ENCODE data around the gene GPR26.

GPR26 gene

GRCh38 chr10:123635131-123635530 is 31.0 kb upstream of the GPR26 start:
- Histone ChIP-seq H3K4me3 (ENCODE audit: low read length) (no peak overlapping the region), H3K27ac (ENCODE audit: low read length) (no peak overlapping the region), H3K9me3 (ENCODE audit: insufficient read depth, low read depth, low read length) (no peaks in the 10 kb centered on the region), H3K27me3 (ENCODE audit: insufficient read depth, low read length) (no peaks in the 10 kb centered on the region; the same call in 1 of the 2 replicates), H3K36me3 (ENCODE audit: insufficient read depth, low read depth, low read length) (no peaks in the 10 kb centered on the region), H3K9ac (ENCODE audit: low read depth, low read length) (no peak overlapping the region), H3K4me1 (ENCODE audit: insufficient read depth, low read length) (peaks cover 12% of the 10 kb centered on the region)

- Histone ChIP-seq H3K27me3 (ENCODE audit: insufficient read depth, low read length) (no peaks in the 10 kb centered on the region; the same call in 1 of the 2 replicates), H3K9me3 (ENCODE audit: insufficient read depth, low read depth, low read length) (no peaks in the 10 kb centered on the region), H3K4me1 (ENCODE audit: insufficient read depth, low read length) (peaks cover 18% of the 10 kb centered on the region), H3K9ac (ENCODE audit: low read depth, low read length) (no peak overlapping the region), H3K4me3 (ENCODE audit: low read length) (no peak overlapping the region), H3K27ac (ENCODE audit: low read length) (no peak overlapping the region), H3K36me3 (ENCODE audit: insufficient read depth, low read depth, low read length) (no peaks in the 10 kb centered on the region)
These were observed 30.4 kb upstream of the GPR26 start for GRCh38 chr10:123635745-123636144.

- Histone ChIP-seq H3K27ac (ENCODE audit: low read length) (no peak overlapping the region), H3K4me3 (ENCODE audit: low read length) (no peak overlapping the region), H3K9me3 (ENCODE audit: insufficient read depth, low read depth, low read length) (no peaks in the 10 kb centered on the region), H3K9ac (ENCODE audit: low read depth, low read length) (no peak overlapping the region), H3K4me1 (ENCODE audit: insufficient read depth, low read length) (peaks cover 19% of the 10 kb centered on the region), H3K36me3 (ENCODE audit: insufficient read depth, low read depth, low read length) (no peaks in the 10 kb centered on the region), H3K27me3 (ENCODE audit: insufficient read depth, low read length) (no peaks in the 10 kb centered on the region; the same call in 1 of the 2 replicates)
These were observed 29.4 kb upstream of the GPR26 start for GRCh38 chr10:123636598-123637325.

GRCh38 chr10:123637326-123637880 is 28.8 kb upstream of the GPR26 start:
- H3K9me3 ChIP-seq (ENCODE audit: insufficient read depth, low read depth, low read length): no peaks in the 10 kb centered on the region

GRCh38 chr10:123639131-123639530 is 27.0 kb upstream of the GPR26 start:
- Histone ChIP-seq H3K36me3 (ENCODE audit: insufficient read depth, low read depth, low read length) (no peaks in the 10 kb centered on the region), H3K27ac (ENCODE audit: low read length) (no peak overlapping the region), H3K4me1 (ENCODE audit: insufficient read depth, low read length) (peaks cover 25% of the 10 kb centered on the region), H3K9ac (ENCODE audit: low read depth, low read length) (peak overlapping the region; percentile 19; the same call in 1 of the 2 replicates), H3K9me3 (ENCODE audit: insufficient read depth, low read depth, low read length) (no peaks in the 10 kb centered on the region), H3K27me3 (ENCODE audit: insufficient read depth, low read length) (no peaks in the 10 kb centered on the region; the same call in 1 of the 2 replicates), H3K4me3 (ENCODE audit: low read length) (no peak overlapping the region)

More at GRCh38 chr10:123637326-123637880, 28.8 kb upstream of the GPR26 start:
- no peaks in the 10 kb centered on the region; the same call in 1 of the 2 replicates for H3K27me3 ChIP-seq (ENCODE audit: insufficient read depth, low read length)
- H3K27ac ChIP-seq (ENCODE audit: low read length): no peak overlapping the region
- peaks cover 23% of the 10 kb centered on the region for H3K4me1 ChIP-seq (ENCODE audit: insufficient read depth, low read length)
- no peaks in the 10 kb centered on the region for H3K36me3 ChIP-seq (ENCODE audit: insufficient read depth, low read depth, low read length)
- H3K4me3 ChIP-seq (ENCODE audit: low read length): no peak overlapping the region
- no peak overlapping the region for H3K9ac ChIP-seq (ENCODE audit: low read depth, low read length)

GRCh38 chr10:123640016-123640535 is 26.1 kb upstream of the GPR26 start:
- Histone ChIP-seq H3K27me3 (ENCODE audit: insufficient read depth, low read length) (no peaks in the 10 kb centered on the region), H3K9me3 (ENCODE audit: insufficient read depth, low read depth, low read length) (no peaks in the 10 kb centered on the region), H3K36me3 (ENCODE audit: insufficient read depth, low read depth, low read length) (no peaks in the 10 kb centered on the region), H3K4me1 (ENCODE audit: insufficient read depth, low read length) (peaks cover 25% of the 10 kb centered on the region), H3K4me3 (ENCODE audit: low read length) (0 out of 2 replicates have a peak overlapping the region, but pooled peaks have one; percentile 19), H3K27ac (ENCODE audit: low read length) (peak overlapping the region; percentile 1), H3K9ac (ENCODE audit: low read depth, low read length) (peak overlapping the region; percentile 23; the same call in 1 of the 2 replicates)

GRCh38 chr10:123642293-123642692 is 23.9 kb upstream of the GPR26 start:
- Histone ChIP-seq H3K4me1 (ENCODE audit: insufficient read depth, low read length) (peaks cover 25% of the 10 kb centered on the region), H3K36me3 (ENCODE audit: insufficient read depth, low read depth, low read length) (no peaks in the 10 kb centered on the region), H3K9ac (ENCODE audit: low read depth, low read length) (no peak overlapping the region), H3K27ac (ENCODE audit: low read length) (no peak overlapping the region), H3K4me3 (ENCODE audit: low read length) (no peak overlapping the region), H3K9me3 (ENCODE audit: insufficient read depth, low read depth, low read length) (no peaks in the 10 kb centered on the region), H3K27me3 (ENCODE audit: insufficient read depth, low read length) (no peaks in the 10 kb centered on the region)

GRCh38 chr10:123642697-123643096 is 23.5 kb upstream of the GPR26 start:
- H3K9ac ChIP-seq (ENCODE audit: low read depth, low read length): no peak overlapping the region
- H3K4me1 ChIP-seq (ENCODE audit: insufficient read depth, low read length): peaks cover 25% of the 10 kb centered on the region
- no peaks in the 10 kb centered on the region for H3K36me3 ChIP-seq (ENCODE audit: insufficient read depth, low read depth, low read length)
- H3K27me3 ChIP-seq (ENCODE audit: insufficient read depth, low read length): no peaks in the 10 kb centered on the region
- no peak overlapping the region for H3K27ac ChIP-seq (ENCODE audit: low read length)
- no peak overlapping the region for H3K4me3 ChIP-seq (ENCODE audit: low read length)
- H3K9me3 ChIP-seq (ENCODE audit: insufficient read depth, low read depth, low read length): no peaks in the 10 kb centered on the region

GRCh38 chr10:123643315-123643714 is 22.8 kb upstream of the GPR26 start:
- Histone ChIP-seq H3K27ac (ENCODE audit: low read length) (no peak overlapping the region), H3K9ac (ENCODE audit: low read depth, low read length) (no peak overlapping the region), H3K36me3 (ENCODE audit: insufficient read depth, low read depth, low read length) (no peaks in the 10 kb centered on the region), H3K9me3 (ENCODE audit: insufficient read depth, low read depth, low read length) (no peaks in the 10 kb centered on the region), H3K27me3 (ENCODE audit: insufficient read depth, low read length) (no peaks in the 10 kb centered on the region), H3K4me1 (ENCODE audit: insufficient read depth, low read length) (peaks cover 25% of the 10 kb centered on the region), H3K4me3 (ENCODE audit: low read length) (no peak overlapping the region)

GRCh38 chr10:123645016-123645415 is 21.1 kb upstream of the GPR26 start:
- no peaks in the 10 kb centered on the region for H3K27me3 ChIP-seq (ENCODE audit: insufficient read depth, low read length)
- H3K36me3 ChIP-seq (ENCODE audit: insufficient read depth, low read depth, low read length): no peaks in the 10 kb centered on the region
- H3K4me3 ChIP-seq (ENCODE audit: low read length): no peak overlapping the region
- no peaks in the 10 kb centered on the region for H3K9me3 ChIP-seq (ENCODE audit: insufficient read depth, low read depth, low read length)
- no peak overlapping the region for H3K27ac ChIP-seq (ENCODE audit: low read length)
- H3K9ac ChIP-seq (ENCODE audit: low read depth, low read length): no peak overlapping the region
- H3K4me1 ChIP-seq (ENCODE audit: insufficient read depth, low read length): peaks cover 12% of the 10 kb centered on the region

- no peaks in the 10 kb centered on the region; the same call in 1 of the 2 replicates for H3K27me3 ChIP-seq (ENCODE audit: insufficient read depth, low read length)
- no peak overlapping the region for H3K27ac ChIP-seq (ENCODE audit: low read length)
- no peaks in the 10 kb centered on the region for H3K9me3 ChIP-seq (ENCODE audit: insufficient read depth, low read depth, low read length)
- H3K36me3 ChIP-seq (ENCODE audit: insufficient read depth, low read depth, low read length): no peaks in the 10 kb centered on the region
- H3K4me1 ChIP-seq (ENCODE audit: insufficient read depth, low read length): peaks cover 8% of the 10 kb centered on the region
- no peak overlapping the region for H3K9ac ChIP-seq (ENCODE audit: low read depth, low read length)
- H3K4me3 ChIP-seq (ENCODE audit: low read length): no peak overlapping the region
These were observed 20.5 kb upstream of the GPR26 start for GRCh38 chr10:123645615-123646014.

- H3K4me1 ChIP-seq (ENCODE audit: insufficient read depth, low read length): no peaks in the 10 kb centered on the region
- H3K27ac ChIP-seq (ENCODE audit: low read length): no peak overlapping the region
- no peaks in the 10 kb centered on the region; the same call in 1 of the 2 replicates for H3K9me3 ChIP-seq (ENCODE audit: insufficient read depth, low read depth, low read length)
These were observed 17.6 kb upstream of the GPR26 start for GRCh38 chr10:123648595-123648994.

More at GRCh38 chr10:123648595-123648994, 17.6 kb upstream of the GPR26 start:
- Histone ChIP-seq H3K27me3 (ENCODE audit: insufficient read depth, low read length) (no peaks in the 10 kb centered on the region; the same call in 1 of the 2 replicates), H3K9ac (ENCODE audit: low read depth, low read length) (no peak overlapping the region), H3K36me3 (ENCODE audit: insufficient read depth, low read depth, low read length) (no peaks in the 10 kb centered on the region), H3K4me3 (ENCODE audit: low read length) (no peak overlapping the region)

All from iPS-20b (cell line).